Heart left ventricle (tissue), 13 donors: ENCODE results near the gene LHX6.

Experiments
- CTCF ChIP-seq, 12 donors: fragments of 200-600 bp; sonication (generic) in 4 of 12; IDR thresholded peaks; one replicate each; pipeline versions ENCODE4 v1.5.0 to v1.8.0; 2018 to 2022; ENCODE audit warnings: antibody characterized with exemption in 12 of 12, mild to moderate bottlenecking in 5 of 12
- POLR2A ChIP-seq, 2 donors: fragments of 450-650 bp; IDR thresholded peaks; one replicate each; pipeline ENCODE4 v1.6.1; 2017; ENCODE audit warnings: antibody characterized with exemption in 2 of 2, mild to moderate bottlenecking in 2 of 2, moderate library complexity in 2 of 2
- donor health status: ischemic (EF 13 %, LVEDD 7.1; RV severe dilation, severe dysfunction).
- donor health status: DM: no; HTN: yes; CAD: no.
- donor health status: DM: no; HTN: no; CAD: no.
- donor health status: ischemic (EF 25% LVEDD 6.9; RV normal size, moderate dysfunction).
- donor health status: ischemic (EF 25% LVEDD 5.7; RV mildly dilated, moderate dysfunction).
- donor health status: ischemic (EF 35%, LVEDD 5.7; RV mildly dilated, moderate dysfunction).
- donor health status: nonischemic (EF 11% LVEDD 7.7; RV severe dilation, severe dysfunction).
- donor health status: DM: yes; HTN: yes; CAD: no.
- donor health status: PGD.
- donor health status: ischemic (EF 29% LVEDD 5.4; RV normal size, mild dysfunction).
- donor health status: nonischemic (EF 23%, LVEDD 6.1; RV moderate dilation, normal function).

- no peak for TF ChIP-seq CTCF (IDR thresholded peaks at IDR 0.05)
- TF ChIP-seq POLR2A (IDR thresholded peaks at IDR 0.05) = no peak
Observed at GRCh38 chr9:122229485-122229837, 704 bp upstream of the LHX6 start.
